Vagina (tissue), 2 donors: ENCODE results near the gene MAPK7.

Experiments
- POLR2A ChIP-seq, 2 donors: fragments of 450-650 bp; IDR thresholded peaks; one replicate each; pipeline ENCODE4 v1.6.1; 2017; ENCODE audit warnings: antibody characterized with exemption in 2 of 2, mild to moderate bottlenecking in 2 of 2, moderate library complexity in 2 of 2
- TF ChIP-seq, protein P1 (sequence below), 3 experiments: fragments of 450-650 bp in 2 of 3; fragments of 200-600 bp in 1 of 3; sonication (generic) in 1 of 3; IDR thresholded peaks; one replicate each; pipeline ENCODE4 v1.5.1; 2017 to 2019; ENCODE audit warnings: antibody characterized with exemption in 3 of 3, mild to moderate bottlenecking in 2 of 3, moderate library complexity in 2 of 3

DNA sequence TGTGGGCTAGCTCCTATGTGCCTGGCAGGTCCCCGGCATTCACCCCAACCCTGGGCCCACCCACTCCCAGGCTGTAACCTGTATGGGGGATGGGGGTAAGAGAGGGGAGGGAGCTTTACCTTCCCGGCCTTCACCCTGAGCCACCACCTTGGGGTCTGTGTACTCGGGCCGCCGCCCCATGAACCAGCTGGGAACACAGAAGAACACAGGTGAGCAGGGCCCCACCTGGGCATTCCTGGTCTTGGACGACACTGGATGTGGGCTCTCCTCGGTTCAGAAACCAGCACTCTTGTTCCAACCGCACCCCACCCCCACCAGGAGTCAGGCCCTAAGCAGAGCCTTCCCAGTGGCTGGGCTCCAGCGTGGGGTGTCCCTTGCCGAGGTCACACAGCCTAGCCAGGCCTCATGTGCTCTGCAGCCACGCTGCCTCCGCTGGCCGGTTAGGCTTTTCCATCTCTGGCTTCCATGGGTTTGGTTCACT lies 34.6 kb upstream of the MAPK7 start:
- TF ChIP-seq, protein P1, sequence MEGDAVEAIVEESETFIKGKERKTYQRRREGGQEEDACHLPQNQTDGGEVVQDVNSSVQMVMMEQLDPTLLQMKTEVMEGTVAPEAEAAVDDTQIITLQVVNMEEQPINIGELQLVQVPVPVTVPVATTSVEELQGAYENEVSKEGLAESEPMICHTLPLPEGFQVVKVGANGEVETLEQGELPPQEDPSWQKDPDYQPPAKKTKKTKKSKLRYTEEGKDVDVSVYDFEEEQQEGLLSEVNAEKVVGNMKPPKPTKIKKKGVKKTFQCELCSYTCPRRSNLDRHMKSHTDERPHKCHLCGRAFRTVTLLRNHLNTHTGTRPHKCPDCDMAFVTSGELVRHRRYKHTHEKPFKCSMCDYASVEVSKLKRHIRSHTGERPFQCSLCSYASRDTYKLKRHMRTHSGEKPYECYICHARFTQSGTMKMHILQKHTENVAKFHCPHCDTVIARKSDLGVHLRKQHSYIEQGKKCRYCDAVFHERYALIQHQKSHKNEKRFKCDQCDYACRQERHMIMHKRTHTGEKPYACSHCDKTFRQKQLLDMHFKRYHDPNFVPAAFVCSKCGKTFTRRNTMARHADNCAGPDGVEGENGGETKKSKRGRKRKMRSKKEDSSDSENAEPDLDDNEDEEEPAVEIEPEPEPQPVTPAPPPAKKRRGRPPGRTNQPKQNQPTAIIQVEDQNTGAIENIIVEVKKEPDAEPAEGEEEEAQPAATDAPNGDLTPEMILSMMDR (IDR thresholded peaks at IDR 0.05): no peak
- TF ChIP-seq POLR2A (IDR thresholded peaks at IDR 0.05): no peak
